ENCODE data around the gene ASB10. TPM values are rescaled to one million over a fixed set of nuclear protein-coding genes. Genes with fewer than 3 reads are reported as not detected.

Gene ASB10
- total and polyA plus RNA-seq, 4 donors, result not detected

DNA sequence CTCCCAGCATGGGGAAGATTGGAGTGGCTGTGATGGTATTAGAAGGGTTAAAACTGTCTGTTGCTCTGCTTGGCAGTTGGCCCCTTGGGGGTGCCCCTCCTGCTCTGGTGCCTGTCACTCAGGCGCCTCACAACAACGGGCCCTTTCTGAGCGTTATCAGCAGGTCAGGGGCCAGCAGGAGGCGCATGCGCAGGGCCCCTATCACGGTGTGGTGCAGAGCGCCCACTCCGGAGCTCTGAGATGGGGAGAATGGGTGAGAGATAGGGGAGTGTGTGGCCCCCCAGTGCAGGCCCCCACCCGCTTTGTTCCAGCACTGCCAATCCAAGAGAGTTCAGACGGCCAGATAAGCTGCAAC, 44.4 kb downstream of the ASB10 start:
- peak; percentile 45 for DNase-seq (ENCODE audit: low spot score)

DNA sequence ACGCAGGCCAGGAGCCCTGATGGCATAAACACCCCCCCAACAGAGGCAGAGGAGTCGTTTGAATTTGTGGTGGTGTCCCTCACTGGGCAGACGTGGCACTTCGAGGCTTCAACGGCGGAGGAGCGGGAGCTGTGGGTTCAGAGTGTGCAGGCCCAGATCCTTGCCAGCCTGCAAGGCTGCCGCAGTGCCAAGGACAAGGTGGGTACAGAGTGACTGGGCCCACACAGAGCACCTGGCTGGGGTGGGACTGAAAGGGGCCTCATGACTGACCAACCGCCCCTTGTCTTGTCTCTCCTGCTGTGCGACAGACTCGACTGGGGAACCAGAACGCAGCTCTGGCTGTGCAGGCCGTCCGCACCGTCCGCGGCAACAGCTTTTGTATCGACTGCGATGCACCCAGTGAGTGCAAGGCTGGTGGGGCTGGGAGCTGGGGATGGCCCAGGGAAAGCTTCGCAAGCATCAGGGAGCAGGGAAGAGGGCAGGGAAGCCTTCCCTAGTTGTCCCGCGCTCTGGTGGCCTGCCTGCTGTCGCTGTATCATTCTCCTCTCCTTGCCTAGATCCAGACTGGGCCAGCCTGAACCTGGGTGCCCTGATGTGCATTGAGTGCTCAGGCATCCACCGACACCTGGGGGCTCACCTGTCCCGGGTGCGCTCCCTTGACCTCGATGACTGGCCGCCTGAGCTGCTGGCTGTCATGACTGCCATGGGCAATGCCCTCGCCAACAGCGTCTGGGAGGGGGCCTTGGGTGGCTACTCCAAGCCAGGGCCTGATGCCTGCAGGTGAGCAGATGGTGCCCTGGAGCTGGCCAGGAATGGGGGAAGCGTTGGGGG, 45.0 kb downstream of the ASB10 start:
- WGBS, result 93% methylated on average over 31 of the region's 31 CpGs
- no peak overlapping the region for H3K27ac ChIP-seq (ENCODE audit: low read depth in 1 of 2, low read length in 2 of 2)
- peaks cover 9 to 56% (median 20%) of the 10 kb centered on the region in 4 donors for H3K36me3 ChIP-seq (ENCODE audit: control insufficient read depth in 4 of 4, insufficient read depth in 3 of 4, low read depth in 1 of 4, low read length in 3 of 4)
- no peak for DNase-seq (ENCODE audit: low spot score)
- H3K9ac ChIP-seq (ENCODE audit: low read depth in 1 of 2, low read length in 2 of 2), result no peak overlapping the region
- no peaks in the 10 kb centered on the region for H3K4me1 ChIP-seq (ENCODE audit: control insufficient read depth in 4 of 4, insufficient read depth in 4 of 4, low read length in 3 of 4)
- H3K4me3 ChIP-seq (ENCODE audit: low read depth in 1 of 3, low read length in 3 of 3), result no peak overlapping the region
- no peaks in the 10 kb centered on the region for H3K27me3 ChIP-seq (ENCODE audit: control insufficient read depth in 4 of 4, insufficient read depth in 4 of 4, low read length in 3 of 4)
- H3K9me3 ChIP-seq (ENCODE audit: control insufficient read depth in 4 of 4, low read length in 3 of 4), result no peaks in the 10 kb centered on the region
- TF ChIP-seq, protein P1, sequence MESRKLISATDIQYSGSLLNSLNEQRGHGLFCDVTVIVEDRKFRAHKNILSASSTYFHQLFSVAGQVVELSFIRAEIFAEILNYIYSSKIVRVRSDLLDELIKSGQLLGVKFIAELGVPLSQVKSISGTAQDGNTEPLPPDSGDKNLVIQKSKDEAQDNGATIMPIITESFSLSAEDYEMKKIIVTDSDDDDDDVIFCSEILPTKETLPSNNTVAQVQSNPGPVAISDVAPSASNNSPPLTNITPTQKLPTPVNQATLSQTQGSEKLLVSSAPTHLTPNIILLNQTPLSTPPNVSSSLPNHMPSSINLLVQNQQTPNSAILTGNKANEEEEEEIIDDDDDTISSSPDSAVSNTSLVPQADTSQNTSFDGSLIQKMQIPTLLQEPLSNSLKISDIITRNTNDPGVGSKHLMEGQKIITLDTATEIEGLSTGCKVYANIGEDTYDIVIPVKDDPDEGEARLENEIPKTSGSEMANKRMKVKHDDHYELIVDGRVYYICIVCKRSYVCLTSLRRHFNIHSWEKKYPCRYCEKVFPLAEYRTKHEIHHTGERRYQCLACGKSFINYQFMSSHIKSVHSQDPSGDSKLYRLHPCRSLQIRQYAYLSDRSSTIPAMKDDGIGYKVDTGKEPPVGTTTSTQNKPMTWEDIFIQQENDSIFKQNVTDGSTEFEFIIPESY (IDR thresholded peaks at IDR 0.05), result no peak
- no peak for TF ChIP-seq GABPA (IDR thresholded peaks at IDR 0.05 in 1 of 2, conservative IDR thresholded peaks at IDR 0.05 in 1 of 2)
- TF ChIP-seq, protein P2, sequence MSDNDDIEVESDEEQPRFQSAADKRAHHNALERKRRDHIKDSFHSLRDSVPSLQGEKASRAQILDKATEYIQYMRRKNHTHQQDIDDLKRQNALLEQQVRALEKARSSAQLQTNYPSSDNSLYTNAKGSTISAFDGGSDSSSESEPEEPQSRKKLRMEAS (IDR thresholded peaks at IDR 0.05), result no peak
- no peak for TF ChIP-seq NR2F2 (IDR thresholded peaks at IDR 0.05)
- TF ChIP-seq, protein P3, sequence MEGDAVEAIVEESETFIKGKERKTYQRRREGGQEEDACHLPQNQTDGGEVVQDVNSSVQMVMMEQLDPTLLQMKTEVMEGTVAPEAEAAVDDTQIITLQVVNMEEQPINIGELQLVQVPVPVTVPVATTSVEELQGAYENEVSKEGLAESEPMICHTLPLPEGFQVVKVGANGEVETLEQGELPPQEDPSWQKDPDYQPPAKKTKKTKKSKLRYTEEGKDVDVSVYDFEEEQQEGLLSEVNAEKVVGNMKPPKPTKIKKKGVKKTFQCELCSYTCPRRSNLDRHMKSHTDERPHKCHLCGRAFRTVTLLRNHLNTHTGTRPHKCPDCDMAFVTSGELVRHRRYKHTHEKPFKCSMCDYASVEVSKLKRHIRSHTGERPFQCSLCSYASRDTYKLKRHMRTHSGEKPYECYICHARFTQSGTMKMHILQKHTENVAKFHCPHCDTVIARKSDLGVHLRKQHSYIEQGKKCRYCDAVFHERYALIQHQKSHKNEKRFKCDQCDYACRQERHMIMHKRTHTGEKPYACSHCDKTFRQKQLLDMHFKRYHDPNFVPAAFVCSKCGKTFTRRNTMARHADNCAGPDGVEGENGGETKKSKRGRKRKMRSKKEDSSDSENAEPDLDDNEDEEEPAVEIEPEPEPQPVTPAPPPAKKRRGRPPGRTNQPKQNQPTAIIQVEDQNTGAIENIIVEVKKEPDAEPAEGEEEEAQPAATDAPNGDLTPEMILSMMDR (IDR thresholded peaks at IDR 0.05; ENCODE audit: low read depth, low read length, missing input control), result no peak
- no peak for TF ChIP-seq EGR1 (IDR thresholded peaks at IDR 0.05; ENCODE audit: low read depth in 2 of 2)
- TF ChIP-seq FOXA1 (IDR thresholded peaks at IDR 0.05), result no peak
- TF ChIP-seq FOXA2 (IDR thresholded peaks at IDR 0.05), result no peak

More for the DNA sequence above, 44.4 kb downstream of the ASB10 start:
- Histone ChIP-seq H3K9me3 (ENCODE audit: control insufficient read depth in 4 of 4, low read length in 3 of 4) (no peaks in the 10 kb centered on the region), H3K9ac (ENCODE audit: low read depth in 1 of 2, low read length in 2 of 2) (no peak overlapping the region), H3K36me3 (ENCODE audit: control insufficient read depth in 4 of 4, insufficient read depth in 3 of 4, low read depth in 1 of 4, low read length in 3 of 4) (peaks cover 9 to 54% (median 20%) of the 10 kb centered on the region in 4 donors), H3K4me3 (ENCODE audit: low read depth in 1 of 3, low read length in 3 of 3) (no peak overlapping the region), H3K4me1 (ENCODE audit: control insufficient read depth in 4 of 4, insufficient read depth in 4 of 4, low read length in 3 of 4) (no peaks in the 10 kb centered on the region), H3K27me3 (ENCODE audit: control insufficient read depth in 4 of 4, insufficient read depth in 4 of 4, low read length in 3 of 4) (no peaks in the 10 kb centered on the region), H3K27ac (ENCODE audit: low read depth in 1 of 2, low read length in 2 of 2) (no peak overlapping the region)
- 84% methylated on average over 10 of the region's 10 CpGs for WGBS
- no peak for TF ChIP-seq FOXA1 (IDR thresholded peaks at IDR 0.05)
- TF ChIP-seq FOXA2 (IDR thresholded peaks at IDR 0.05), result no peak
- TF ChIP-seq, protein P4, sequence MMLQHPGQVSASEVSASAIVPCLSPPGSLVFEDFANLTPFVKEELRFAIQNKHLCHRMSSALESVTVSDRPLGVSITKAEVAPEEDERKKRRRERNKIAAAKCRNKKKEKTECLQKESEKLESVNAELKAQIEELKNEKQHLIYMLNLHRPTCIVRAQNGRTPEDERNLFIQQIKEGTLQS (IDR thresholded peaks at IDR 0.05), result no peak
- TF ChIP-seq, protein P5, sequence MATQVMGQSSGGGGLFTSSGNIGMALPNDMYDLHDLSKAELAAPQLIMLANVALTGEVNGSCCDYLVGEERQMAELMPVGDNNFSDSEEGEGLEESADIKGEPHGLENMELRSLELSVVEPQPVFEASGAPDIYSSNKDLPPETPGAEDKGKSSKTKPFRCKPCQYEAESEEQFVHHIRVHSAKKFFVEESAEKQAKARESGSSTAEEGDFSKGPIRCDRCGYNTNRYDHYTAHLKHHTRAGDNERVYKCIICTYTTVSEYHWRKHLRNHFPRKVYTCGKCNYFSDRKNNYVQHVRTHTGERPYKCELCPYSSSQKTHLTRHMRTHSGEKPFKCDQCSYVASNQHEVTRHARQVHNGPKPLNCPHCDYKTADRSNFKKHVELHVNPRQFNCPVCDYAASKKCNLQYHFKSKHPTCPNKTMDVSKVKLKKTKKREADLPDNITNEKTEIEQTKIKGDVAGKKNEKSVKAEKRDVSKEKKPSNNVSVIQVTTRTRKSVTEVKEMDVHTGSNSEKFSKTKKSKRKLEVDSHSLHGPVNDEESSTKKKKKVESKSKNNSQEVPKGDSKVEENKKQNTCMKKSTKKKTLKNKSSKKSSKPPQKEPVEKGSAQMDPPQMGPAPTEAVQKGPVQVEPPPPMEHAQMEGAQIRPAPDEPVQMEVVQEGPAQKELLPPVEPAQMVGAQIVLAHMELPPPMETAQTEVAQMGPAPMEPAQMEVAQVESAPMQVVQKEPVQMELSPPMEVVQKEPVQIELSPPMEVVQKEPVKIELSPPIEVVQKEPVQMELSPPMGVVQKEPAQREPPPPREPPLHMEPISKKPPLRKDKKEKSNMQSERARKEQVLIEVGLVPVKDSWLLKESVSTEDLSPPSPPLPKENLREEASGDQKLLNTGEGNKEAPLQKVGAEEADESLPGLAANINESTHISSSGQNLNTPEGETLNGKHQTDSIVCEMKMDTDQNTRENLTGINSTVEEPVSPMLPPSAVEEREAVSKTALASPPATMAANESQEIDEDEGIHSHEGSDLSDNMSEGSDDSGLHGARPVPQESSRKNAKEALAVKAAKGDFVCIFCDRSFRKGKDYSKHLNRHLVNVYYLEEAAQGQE (IDR thresholded peaks at IDR 0.05), result no peak
- no peak for TF ChIP-seq JUND (IDR thresholded peaks at IDR 0.05)
- no peak for TF ChIP-seq TAF1 (conservative IDR thresholded peaks at IDR 0.05)
- no peak for TF ChIP-seq EGR1 (IDR thresholded peaks at IDR 0.05; ENCODE audit: low read depth in 2 of 2)
- TF ChIP-seq RAD21 (IDR thresholded peaks at IDR 0.05), result no peak
- TF ChIP-seq HNF4G (IDR thresholded peaks at IDR 0.05), result no peak
- TF ChIP-seq, protein P1 (IDR thresholded peaks at IDR 0.05), result no peak
- no peak for TF ChIP-seq YY1 (IDR thresholded peaks at IDR 0.05)
- TF ChIP-seq NR2F2 (IDR thresholded peaks at IDR 0.05), result no peak
- no peak for TF ChIP-seq RXRA (IDR thresholded peaks at IDR 0.05)
- TF ChIP-seq, protein P3 (IDR thresholded peaks at IDR 0.05; ENCODE audit: low read depth, low read length, missing input control), result no peak

All from liver (tissue), 9 donors.